ENCODE measurements around the gene BLMH.

DNA sequence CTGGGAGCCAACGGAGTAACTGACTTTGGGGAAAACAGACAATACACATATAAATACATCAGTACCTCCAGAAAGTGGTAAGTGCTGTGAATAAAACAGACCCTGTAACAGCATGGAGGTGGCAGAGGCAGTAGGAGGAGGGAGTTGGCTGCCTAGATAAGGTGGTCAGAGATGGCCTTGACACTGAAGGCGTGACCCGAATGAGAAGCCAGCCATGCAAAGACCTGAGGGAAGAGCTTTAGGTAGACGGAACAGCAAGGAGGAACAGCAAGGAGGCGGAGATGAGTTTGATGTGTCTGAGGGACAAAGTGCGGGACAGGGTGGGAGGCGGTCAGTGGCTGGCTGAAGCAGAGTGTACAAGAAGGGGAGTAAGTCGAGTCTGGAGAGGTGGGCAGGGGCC lies 48.2 kb downstream of the BLMH start:
- TF ChIP-seq ZNF274 (IDR thresholded peaks at IDR 0.05; ENCODE audit: low read depth, low read length) (no peak), SUZ12 (IDR thresholded peaks at IDR 0.05; ENCODE audit: extremely low read depth, insufficient read depth, insufficient read length) (no peak), YY1 (IDR thresholded peaks at IDR 0.05; ENCODE audit: insufficient read depth, insufficient read length) (no peak)

Data from NT2/D1 (cell line).